Activated naive CD4-positive, alpha-beta T cell (primary cell): ENCODE data around the gene ACER1.
"Not testable (repeated sequence)": the region's sequence is repeated elsewhere in the genome, so short reads cannot be mapped to it uniquely, and the experiment has no call there.

Experiments used
- DNase-seq, 4 experiments: peaks; one replicate each; lab custom pipeline; 2025; lab: John Stamatoyannopoulos, UW

ACER1 gene, protein sequence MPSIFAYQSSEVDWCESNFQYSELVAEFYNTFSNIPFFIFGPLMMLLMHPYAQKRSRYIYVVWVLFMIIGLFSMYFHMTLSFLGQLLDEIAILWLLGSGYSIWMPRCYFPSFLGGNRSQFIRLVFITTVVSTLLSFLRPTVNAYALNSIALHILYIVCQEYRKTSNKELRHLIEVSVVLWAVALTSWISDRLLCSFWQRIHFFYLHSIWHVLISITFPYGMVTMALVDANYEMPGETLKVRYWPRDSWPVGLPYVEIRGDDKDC

GRCh38 chr19:6333439-6333838 is at the start of gene ACER1:
TSS of gene ACER1 (minus strand) at chr19:6333612. CDS start at chr19:6333551, 61 bp downstream.
- DNase-seq: no peak

DNA sequence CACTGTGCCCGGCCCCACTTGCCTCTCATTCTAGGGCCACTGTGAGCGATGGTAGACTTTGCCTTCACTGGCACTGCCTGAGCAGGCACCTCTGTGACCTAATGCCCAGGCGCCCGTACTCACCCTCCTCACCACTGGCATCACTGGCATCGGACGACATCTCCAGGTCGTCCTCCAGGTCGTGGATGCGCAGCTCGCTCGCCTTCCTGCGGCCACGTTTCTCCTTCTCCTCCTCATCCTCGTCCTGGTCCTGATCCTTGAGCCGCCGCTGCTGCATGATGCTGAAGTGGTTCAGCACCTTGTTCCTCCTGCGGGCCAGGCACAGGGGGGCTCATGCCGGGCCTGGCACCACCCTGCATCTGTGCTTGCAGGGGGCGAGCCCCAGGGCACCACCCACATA is 49.8 kb upstream of the ACER1 start:
- DNase-seq: no peak

- DNase-seq: no peak
Measured at GRCh38 chr19:6381030-6381750, 47.8 kb upstream of the ACER1 start.

- no peak for DNase-seq
Measured at GRCh38 chr19:6379744-6380143, 46.3 kb upstream of the ACER1 start.

DNA sequence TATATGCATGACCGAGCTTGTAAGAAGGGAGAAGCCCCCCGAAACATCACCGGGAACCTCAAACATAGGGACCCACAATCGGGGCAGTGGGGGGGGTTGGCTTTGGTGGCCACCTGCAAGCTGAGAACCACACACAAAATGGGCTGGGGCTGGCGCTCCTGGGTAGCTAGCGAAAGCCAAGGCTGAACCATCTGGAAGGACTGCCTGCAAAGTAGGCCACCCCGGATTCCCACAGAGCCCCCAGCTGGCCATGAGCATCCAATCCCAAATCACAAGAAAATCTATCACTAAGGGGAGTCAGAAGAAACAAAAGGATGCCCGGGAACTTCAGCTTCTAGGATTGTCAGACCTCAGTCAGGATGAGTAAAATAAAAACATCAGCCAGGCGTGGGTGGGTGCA is 45.1 kb upstream of the ACER1 start:
- DNase-seq: no peak

- DNase-seq: no peak
Measured at GRCh38 chr19:6378041-6378440, 44.6 kb upstream of the ACER1 start.

GRCh38 chr19:6376512-6377190 is 43.2 kb upstream of the ACER1 start:
- DNase-seq: no peak

- no peak for DNase-seq
Measured at GRCh38 chr19:6375411-6376010, 42.1 kb upstream of the ACER1 start, which contains the start of gene PSPN. TSS of gene PSPN (minus strand) at chr19:6375933. CDS start at chr19:6375849, 84 bp downstream.

DNA sequence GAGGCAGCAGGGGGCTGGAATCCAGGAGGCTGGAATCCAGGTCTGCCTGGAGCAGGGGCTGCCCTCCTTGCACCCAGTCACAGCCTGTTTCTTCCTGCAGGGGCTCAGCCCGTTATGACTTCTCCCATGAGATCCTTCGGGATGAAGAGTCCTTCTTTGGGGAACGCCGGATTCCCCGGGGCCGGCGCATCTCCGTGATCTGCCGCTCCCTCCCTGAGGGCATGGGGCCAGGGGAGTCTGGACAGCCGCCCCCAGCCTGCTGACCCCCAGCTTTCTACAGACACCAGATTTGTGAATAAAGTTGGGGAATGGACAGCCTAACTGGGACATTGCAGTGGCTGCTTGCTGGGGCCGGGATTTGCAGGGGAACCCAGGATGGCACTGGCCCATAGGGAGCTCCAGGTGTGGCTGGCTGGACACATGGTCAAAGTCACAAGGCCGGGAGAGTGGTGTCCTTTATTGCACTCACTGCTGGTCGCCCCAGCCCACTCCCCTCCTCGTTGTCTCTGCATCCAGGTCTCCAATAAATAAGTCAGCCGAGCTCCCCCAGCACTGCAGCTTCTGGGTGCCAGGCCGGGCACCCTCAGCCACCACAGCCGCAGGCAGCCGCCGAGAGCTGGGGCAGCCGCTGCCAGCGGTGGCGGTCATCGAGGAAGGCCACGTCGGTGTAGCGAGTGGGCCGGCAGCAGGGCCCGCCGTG is 41.4 kb upstream of the ACER1 start:
- no peak for DNase-seq

DNA sequence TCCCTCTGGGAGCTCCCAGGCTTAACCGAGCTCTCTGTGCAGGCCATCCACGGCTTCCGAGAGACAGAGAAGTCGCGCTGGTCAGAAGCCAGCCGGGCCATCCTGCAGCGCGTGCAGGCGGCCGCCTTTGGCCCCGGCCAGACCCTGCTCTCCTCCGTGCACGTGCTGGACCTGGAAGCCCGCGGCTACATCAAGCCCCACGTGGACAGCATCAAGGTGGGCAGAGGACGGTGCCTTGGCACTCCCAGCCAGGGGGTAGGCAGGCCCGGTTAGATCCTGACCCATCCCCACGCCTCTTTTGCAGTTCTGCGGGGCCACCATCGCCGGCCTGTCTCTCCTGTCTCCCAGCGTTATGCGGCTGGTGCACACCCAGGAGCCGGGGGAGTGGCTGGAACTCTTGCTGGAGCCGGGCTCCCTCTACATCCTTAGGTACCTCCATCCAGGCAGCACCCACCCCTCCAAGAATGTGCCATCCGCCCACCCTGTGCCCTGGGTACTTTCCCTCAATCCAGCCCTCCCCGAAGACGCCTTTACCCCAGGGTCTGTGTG is 40.8 kb upstream of the ACER1 start:
- DNase-seq: no peak

GRCh38 chr19:6373813-6374108 is 40.3 kb upstream of the ACER1 start:
- no peak for DNase-seq

GRCh38 chr19:6373096-6373812 is 39.8 kb upstream of the ACER1 start:
- peak; percentile 95 to 99 (median 98) for DNase-seq

DNA sequence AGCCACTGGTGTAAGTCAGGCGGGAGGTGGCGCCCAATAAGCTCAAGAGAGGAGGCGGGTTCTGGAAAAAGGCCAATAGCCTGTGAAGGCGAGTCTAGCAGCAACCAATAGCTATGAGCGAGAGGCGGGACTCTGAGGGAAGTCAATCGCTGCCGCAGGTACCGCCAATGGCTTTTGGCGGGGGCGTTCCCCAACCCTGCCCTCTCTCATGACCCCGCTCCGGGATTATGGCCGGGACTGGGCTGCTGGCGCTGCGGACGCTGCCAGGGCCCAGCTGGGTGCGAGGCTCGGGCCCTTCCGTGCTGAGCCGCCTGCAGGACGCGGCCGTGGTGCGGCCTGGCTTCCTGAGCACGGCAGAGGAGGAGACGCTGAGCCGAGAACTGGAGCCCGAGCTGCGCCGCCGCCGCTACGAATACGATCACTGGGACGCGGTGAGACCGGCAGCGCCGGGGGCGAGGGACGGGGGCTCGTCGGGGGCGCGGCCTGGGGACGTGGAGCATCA is 39.2 kb upstream of the ACER1 start, which contains the start of gene ALKBH7:
Gene ALKBH7 (plus strand): TSS at position 201 of the 502 bp plus-strand sequence. CDS start 27 bp downstream, at position 228.
- DNase-seq: peak; percentile 72 to 91 (median 84)

GRCh38 chr19:6364353-6364752 is 30.9 kb upstream of the ACER1 start:
- no peak for DNase-seq

- peak in 1 of 4 experiments; percentile 19 for DNase-seq
Measured at GRCh38 chr19:6362351-6362801, 29.0 kb upstream of the ACER1 start.

GRCh38 chr19:6362027-6362350 is 28.6 kb upstream of the ACER1 start:
- DNase-seq: no peak

- DNase-seq: not testable (repeated sequence)
Measured at GRCh38 chr19:6360857-6361216, 27.4 kb upstream of the ACER1 start.

GRCh38 chr19:6360445-6360844 is 27.0 kb upstream of the ACER1 start:
- DNase-seq: not testable (repeated sequence)

- DNase-seq: no peak
Measured at GRCh38 chr19:6359568-6360341, 26.3 kb upstream of the ACER1 start.

DNA sequence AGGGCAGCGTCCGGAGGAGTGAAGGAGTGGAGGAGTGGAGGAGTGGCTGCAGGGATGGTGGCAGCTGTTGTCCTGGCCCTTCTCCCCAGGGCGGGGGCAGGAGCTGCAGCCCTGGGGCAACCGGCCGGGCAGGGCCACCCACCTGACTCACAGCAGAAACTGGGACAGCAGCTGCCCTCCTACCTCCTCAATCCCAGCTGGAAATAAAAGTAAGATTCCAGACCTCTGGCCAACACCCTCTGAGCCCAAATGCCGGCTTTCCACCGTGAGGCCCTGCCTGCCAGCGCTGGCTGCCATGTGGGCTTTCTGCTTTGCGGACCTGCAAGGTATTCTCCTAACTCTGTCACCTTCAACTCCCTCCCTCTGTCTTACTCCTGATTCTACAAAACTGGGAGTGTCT is 24.6 kb upstream of the ACER1 start:
- DNase-seq: no peak
